Mesendoderm (in vitro differentiated cells): ENCODE data around the gene PGRMC1.
A peak's percentile ranks its signal among the peaks of the same experiment; 100 is the strongest.

Experiments used
- DNase-seq: peaks from one replicate; pipeline ENCODE4 v3.0.0; 2013
- H2AK5ac ChIP-seq: 2 replicates; pipeline ENCODE4 v1.6.1; 2013; ENCODE audit warnings: low read length, inconsistent platforms
- H2BK120ac ChIP-seq: 2 replicates; pipeline ENCODE4 v1.6.1; 2013; ENCODE audit warnings: low read depth, mild to moderate bottlenecking, low read length, moderate library complexity, mixed read lengths
- H2BK15ac ChIP-seq: replicated peaks from 2 replicates; pipeline ENCODE4 v1.6.1; 2013; ENCODE audit warnings: low read depth, mild to moderate bottlenecking, moderate library complexity
- H2BK5ac ChIP-seq: 2 replicates; pipeline ENCODE4 v1.6.1; 2013; ENCODE audit warnings: low read length, inconsistent platforms
- H3K18ac ChIP-seq: 2 replicates; pipeline ENCODE4 v1.6.1; 2013; ENCODE audit warnings: mild to moderate bottlenecking, low read length, mixed read lengths
- H3K23ac ChIP-seq: one replicate; pipeline ENCODE4 v1.6.1; 2013; ENCODE audit warnings: low read length
- H3K27ac ChIP-seq: 2 replicates; pipeline ENCODE4 v1.5.1; 2013; ENCODE audit warnings: low read depth, mild to moderate bottlenecking, inconsistent platforms, low read length, moderate library complexity
- H3K27me3 ChIP-seq: 2 replicates; pipeline ENCODE4 v1.6.1; 2013; ENCODE audit warnings: low read length, control low read depth, mild to moderate bottlenecking, inconsistent platforms; ENCODE audit not compliant: insufficient read depth, poor library complexity
- H3K36me3 ChIP-seq: 2 replicates; pipeline ENCODE4 v1.6.1; 2013; ENCODE audit warnings: low read length, inconsistent platforms; ENCODE audit not compliant: control insufficient read depth, insufficient read depth
- H3K4ac ChIP-seq: one replicate; pipeline ENCODE4 v1.6.1; 2013; ENCODE audit warnings: low read depth, mild to moderate bottlenecking, low read length, moderate library complexity
- H3K4me1 ChIP-seq: 2 replicates; pipeline ENCODE4 v1.6.1; 2013; ENCODE audit warnings: low read depth, low read length, inconsistent platforms; ENCODE audit not compliant: control insufficient read depth
- H3K4me2 ChIP-seq: 2 replicates; pipeline ENCODE4 v1.6.1; 2013; ENCODE audit warnings: low read length
- H3K4me3 ChIP-seq: 2 replicates; pipeline ENCODE4 v1.5.1; 2013; ENCODE audit warnings: mild to moderate bottlenecking, low read length
- H3K56ac ChIP-seq: one replicate; pipeline ENCODE4 v1.6.1; 2013; ENCODE audit warnings: low read length
- H3K79me1 ChIP-seq: 2 replicates; pipeline ENCODE4 v1.6.1; 2013; ENCODE audit warnings: low read length, inconsistent platforms
- H3K79me2 ChIP-seq: 2 replicates; pipeline ENCODE4 v1.6.1; 2013; ENCODE audit warnings: mild to moderate bottlenecking, low read length; ENCODE audit not compliant: control insufficient read depth, insufficient read depth
- H3K9ac ChIP-seq: 2 replicates; pipeline ENCODE4 v1.6.1; 2013; ENCODE audit warnings: low read length, inconsistent platforms
- H4K5ac ChIP-seq: one replicate; pipeline ENCODE4 v1.6.1; 2013; ENCODE audit warnings: low read length
- H4K8ac ChIP-seq: one replicate; pipeline ENCODE4 v1.6.1; 2013; ENCODE audit warnings: low read depth, mild to moderate bottlenecking, control low read depth, low read length, moderate library complexity
- WGBS: extraction: QIAGEN DNeasy Blood & Tissue Kit; methylation state at CpG from one replicate; pipeline ENCODE4 v1.1.7; 2013; ENCODE audit warnings: low lambda C conversion rate, missing lambda C conversion rate; ENCODE audit not compliant: insufficient coverage; ENCODE audit errors: extremely low coverage; 5-methylcytosine and 5-hydroxymethylcytosine counted together

PGRMC1 gene

GRCh38 chrX:119226446-119226845 is 9.6 kb upstream of the PGRMC1 start:
- no peak overlapping the region for H3K4me3 ChIP-seq
- H3K27me3 ChIP-seq, result no peaks in the 10 kb centered on the region
- H3K9ac ChIP-seq, result no peak overlapping the region
- H2BK15ac ChIP-seq, result no peak overlapping the region
- H3K23ac ChIP-seq, result no peak overlapping the region
- H4K5ac ChIP-seq, result no peak overlapping the region
- H3K4me1 ChIP-seq, result no peaks in the 10 kb centered on the region
- H2BK120ac ChIP-seq, result no peak overlapping the region
- H3K27ac ChIP-seq, result no peak overlapping the region
- H2BK5ac ChIP-seq, result no peak overlapping the region
- DNase-seq, result no peak
- H3K4me2 ChIP-seq, result no peak overlapping the region
- H3K56ac ChIP-seq, result no peak overlapping the region
- H2AK5ac ChIP-seq, result no peak overlapping the region
- no CpG with 5 or more reads among the region's 3 CpGs for WGBS
- no peak overlapping the region for H3K4ac ChIP-seq
- H3K79me1 ChIP-seq, result no peaks in the 10 kb centered on the region
- no peak overlapping the region for H3K18ac ChIP-seq
- H3K36me3 ChIP-seq, result no peaks in the 10 kb centered on the region
- no peak overlapping the region for H4K8ac ChIP-seq
- H3K79me2 ChIP-seq, result no peaks in the 10 kb centered on the region

GRCh38 chrX:119228512-119229252 is 7.4 kb upstream of the PGRMC1 start:
- H3K9ac ChIP-seq, result no peak overlapping the region
- no peak overlapping the region for H3K4me2 ChIP-seq
- H2BK120ac ChIP-seq, result no peak overlapping the region
- no peak overlapping the region for H3K23ac ChIP-seq
- H3K36me3 ChIP-seq, result no peaks in the 10 kb centered on the region
- no peak overlapping the region for H2BK5ac ChIP-seq
- DNase-seq, result no peak
- WGBS, result no CpG with 5 or more reads among the region's 6 CpGs
- no peak overlapping the region for H3K27ac ChIP-seq
- no peaks in the 10 kb centered on the region for H3K27me3 ChIP-seq
- no peak overlapping the region for H2BK15ac ChIP-seq
- no peaks in the 10 kb centered on the region for H3K79me2 ChIP-seq
- H3K56ac ChIP-seq, result no peak overlapping the region
- no peak overlapping the region for H3K4ac ChIP-seq
- H4K5ac ChIP-seq, result no peak overlapping the region
- H3K4me3 ChIP-seq, result no peak overlapping the region
- no peak overlapping the region for H4K8ac ChIP-seq
- H3K4me1 ChIP-seq, result no peaks in the 10 kb centered on the region
- H2AK5ac ChIP-seq, result no peak overlapping the region
- H3K18ac ChIP-seq, result no peak overlapping the region
- no peaks in the 10 kb centered on the region for H3K79me1 ChIP-seq

- Histone ChIP-seq H3K4me3 (no peak overlapping the region), H3K79me1 (no peaks in the 10 kb centered on the region), H3K4ac (no peak overlapping the region), H4K5ac (no peak overlapping the region), H3K4me1 (no peaks in the 10 kb centered on the region), H3K36me3 (no peaks in the 10 kb centered on the region), H2BK120ac (no peak overlapping the region), H2AK5ac (no peak overlapping the region), H2BK15ac (no peak overlapping the region), H3K4me2 (no peak overlapping the region), H3K27ac (no peak overlapping the region), H3K18ac (no peak overlapping the region), H3K23ac (no peak overlapping the region), H3K27me3 (no peaks in the 10 kb centered on the region), H3K79me2 (no peaks in the 10 kb centered on the region), H3K56ac (no peak overlapping the region), H2BK5ac (no peak overlapping the region), H4K8ac (no peak overlapping the region), H3K9ac (no peak overlapping the region)
- DNase-seq, result no peak
These were observed 6.9 kb upstream of the PGRMC1 start for GRCh38 chrX:119229253-119229615.

GRCh38 chrX:119230850-119231249 is 5.2 kb upstream of the PGRMC1 start:
- Histone ChIP-seq H2BK15ac (no peak overlapping the region), H4K5ac (no peak overlapping the region), H3K27ac (no peak overlapping the region), H2AK5ac (no peak overlapping the region), H2BK120ac (no peak overlapping the region), H3K36me3 (no peaks in the 10 kb centered on the region), H4K8ac (no peak overlapping the region), H3K9ac (no peak overlapping the region), H3K4ac (no peak overlapping the region), H3K23ac (no peak overlapping the region), H3K4me1 (no peaks in the 10 kb centered on the region), H3K4me2 (no peak overlapping the region), H3K56ac (no peak overlapping the region), H3K79me2 (no peaks in the 10 kb centered on the region), H3K4me3 (no peak overlapping the region), H3K79me1 (no peaks in the 10 kb centered on the region), H3K27me3 (no peaks in the 10 kb centered on the region), H2BK5ac (no peak overlapping the region), H3K18ac (no peak overlapping the region)
- no CpG with 5 or more reads among the region's 2 CpGs for WGBS
- no peak for DNase-seq

- Histone ChIP-seq H3K79me2 (peaks cover 8% of the 10 kb centered on the region), H3K27me3 (no peaks in the 10 kb centered on the region), H2AK5ac (no peak overlapping the region), H3K4me2 (no peak overlapping the region), H3K23ac (no peak overlapping the region), H3K4me1 (no peaks in the 10 kb centered on the region), H4K5ac (no peak overlapping the region), H3K18ac (no peak overlapping the region), H3K36me3 (no peaks in the 10 kb centered on the region), H2BK120ac (no peak overlapping the region), H4K8ac (no peak overlapping the region), H3K56ac (no peak overlapping the region), H2BK15ac (no peak overlapping the region), H3K27ac (no peak overlapping the region), H3K4ac (no peak overlapping the region), H3K79me1 (no peaks in the 10 kb centered on the region), H2BK5ac (no peak overlapping the region), H3K9ac (no peak overlapping the region), H3K4me3 (no peak overlapping the region)
- DNase-seq, result no peak
- WGBS, result no CpG with 5 or more reads among the region's 1 CpG
These were observed 4.1 kb upstream of the PGRMC1 start for GRCh38 chrX:119231936-119232445.

- no peak overlapping the region for H2AK5ac ChIP-seq
- peaks cover 31% of the 10 kb centered on the region for H3K79me2 ChIP-seq
- H2BK120ac ChIP-seq, result no peak overlapping the region
- H3K27me3 ChIP-seq, result no peaks in the 10 kb centered on the region
- no peak overlapping the region for H4K5ac ChIP-seq
- no peak overlapping the region for H4K8ac ChIP-seq
- H3K23ac ChIP-seq, result no peak overlapping the region
- H3K4ac ChIP-seq, result no peak overlapping the region
- no peaks in the 10 kb centered on the region for H3K4me1 ChIP-seq
- H3K56ac ChIP-seq, result peak overlapping the region; percentile 80
- H3K9ac ChIP-seq, result peak overlapping the region; percentile 64
- no peaks in the 10 kb centered on the region for H3K36me3 ChIP-seq
- no peak overlapping the region for H2BK5ac ChIP-seq
- WGBS, result no CpG with 5 or more reads among the region's 8 CpGs
- H3K27ac ChIP-seq, result peak overlapping the region; percentile 96
- no peak overlapping the region for H2BK15ac ChIP-seq
- H3K4me2 ChIP-seq, result no peak overlapping the region
- H3K18ac ChIP-seq, result peak overlapping the region; percentile 56
- DNase-seq, result peak; percentile 66
- no peak overlapping the region for H3K4me3 ChIP-seq
- H3K79me1 ChIP-seq, result no peaks in the 10 kb centered on the region
These were observed 1.0 kb upstream of the PGRMC1 start for GRCh38 chrX:119235051-119235511.
